ENCODE results near the gene SCT.

Gene SCT

DNA sequence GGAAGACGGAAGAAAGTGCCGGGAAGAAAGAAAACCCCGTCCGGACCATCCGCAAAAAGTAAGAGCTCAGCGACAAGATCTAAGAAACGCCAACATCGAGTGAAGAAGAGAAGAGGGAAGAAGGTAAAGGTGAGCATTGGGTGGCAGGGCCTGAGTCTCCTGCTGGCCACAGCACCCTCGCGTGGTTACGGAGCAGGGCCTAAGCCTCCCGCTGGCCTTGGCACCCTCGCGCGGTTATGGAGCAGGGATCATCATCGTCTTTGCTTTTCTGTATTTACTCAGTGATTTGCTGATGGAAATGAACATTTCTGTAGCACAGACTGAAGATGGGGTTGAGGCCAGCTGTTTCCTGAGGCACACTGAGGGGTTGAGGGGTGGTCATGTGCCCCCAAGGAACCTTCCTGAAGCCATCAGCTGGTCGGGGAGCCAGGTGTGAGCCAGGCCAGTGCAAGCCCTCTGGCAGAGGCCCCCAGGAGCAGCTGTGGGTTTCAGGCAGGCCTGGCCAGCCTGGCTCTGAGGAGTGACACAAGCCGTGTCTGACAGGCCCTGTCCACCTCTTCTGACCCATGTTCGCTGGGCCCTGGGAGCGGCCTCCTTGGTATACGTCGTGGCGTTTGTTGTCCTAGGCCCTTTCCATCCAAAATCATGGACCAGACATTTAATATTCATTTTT, 25.3 kb downstream of the SCT start:
- no peak for TF ChIP-seq ZNF274 (IDR thresholded peaks at IDR 0.05; ENCODE audit: low read depth, low read length)
- no peak overlapping the region for H3K4me3 ChIP-seq (ENCODE audit: low read length)

DNA sequence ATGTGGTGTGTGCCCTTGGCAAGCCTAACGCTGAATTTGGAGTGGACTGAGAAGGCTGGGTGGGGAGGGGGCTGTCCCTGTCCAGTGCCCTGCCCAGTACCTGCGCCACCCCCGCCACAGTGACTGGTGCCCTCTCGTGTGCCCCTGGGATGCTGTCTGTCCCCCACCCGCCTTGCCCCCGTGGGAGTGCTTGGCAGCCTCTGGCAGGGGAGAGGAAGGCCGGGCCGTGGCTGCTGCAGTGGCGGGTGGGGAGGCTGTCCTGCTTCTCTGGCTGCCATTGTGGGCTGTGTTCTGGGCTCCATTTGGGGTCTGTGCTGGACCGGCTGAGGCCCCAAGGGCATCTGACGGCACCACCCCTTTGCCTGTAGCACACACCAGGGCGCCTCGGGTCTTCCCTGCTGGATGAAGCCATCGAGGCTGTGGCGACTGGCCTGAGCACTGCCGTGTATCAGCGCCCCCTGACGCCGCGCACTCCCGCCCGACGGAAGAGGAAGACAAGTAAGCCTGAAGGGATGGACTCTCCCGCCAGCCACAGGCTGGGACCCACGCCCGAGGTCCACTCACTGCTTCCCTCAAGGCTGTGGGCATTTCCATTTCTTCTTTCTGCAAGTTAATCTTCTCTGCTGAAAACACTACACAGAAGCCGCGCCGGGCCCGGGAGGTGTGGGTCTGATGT, 28.8 kb downstream of the SCT start:
- H3K4me3 ChIP-seq (ENCODE audit: low read length): no peak overlapping the region
- TF ChIP-seq ZNF274 (IDR thresholded peaks at IDR 0.05; ENCODE audit: low read depth, low read length): no peak

DNA sequence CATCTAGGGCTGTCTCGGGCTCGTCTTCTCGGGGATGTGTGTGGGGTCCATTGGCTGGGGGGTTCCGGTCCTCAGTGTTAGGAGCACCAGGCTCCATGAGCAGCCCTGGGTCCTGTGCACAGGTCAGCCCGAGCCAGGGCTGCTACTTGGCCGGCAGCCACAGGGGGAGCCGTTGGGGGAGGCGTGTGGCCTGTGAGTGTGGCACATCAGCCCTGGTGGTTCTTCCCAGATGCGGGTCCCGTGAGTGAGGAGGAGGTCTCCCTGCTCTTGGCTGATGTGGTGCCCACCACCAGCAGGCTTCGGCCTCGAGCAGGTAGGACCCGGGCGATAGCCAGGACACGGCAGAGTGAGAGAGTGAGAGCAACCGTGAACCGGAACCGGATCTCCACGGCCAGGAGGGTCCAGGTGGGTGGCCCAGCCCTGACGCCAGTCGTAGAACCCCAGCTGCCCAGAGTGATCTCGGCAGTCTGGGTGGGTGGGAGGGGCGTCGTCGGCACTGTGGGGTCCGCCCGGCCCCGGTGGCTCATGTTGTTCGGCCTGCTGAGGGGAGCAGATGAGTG, 29.7 kb downstream of the SCT start:
- no peak for TF ChIP-seq ZNF274 (IDR thresholded peaks at IDR 0.05; ENCODE audit: low read depth, low read length)

DNA sequence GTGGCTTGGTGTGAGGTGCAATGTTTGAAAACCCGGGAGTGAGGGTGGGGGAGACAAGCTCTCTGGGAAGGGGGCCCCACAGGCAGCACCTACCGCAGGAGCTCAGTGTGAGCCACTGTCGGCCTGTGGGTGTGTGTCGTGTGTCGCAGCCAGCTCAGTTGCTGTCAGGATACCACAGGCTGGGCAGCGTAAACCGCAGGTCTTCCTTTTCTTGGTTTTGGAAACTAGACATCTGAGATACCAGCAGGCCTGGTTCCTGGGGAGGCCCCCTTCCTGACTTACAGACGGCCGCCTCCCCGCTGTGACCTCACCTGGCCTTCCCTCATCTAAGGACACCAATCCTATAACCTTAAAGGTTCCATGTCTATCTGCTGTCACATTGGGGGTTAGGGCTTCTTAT, 30.6 kb downstream of the SCT start:
- TF ChIP-seq ZNF274 (IDR thresholded peaks at IDR 0.05; ENCODE audit: low read depth, low read length): no peak
- no peak overlapping the region for H3K4me3 ChIP-seq (ENCODE audit: low read length)

More for the DNA sequence above, 29.7 kb downstream of the SCT start:
- H3K4me3 ChIP-seq (ENCODE audit: low read length): no peak overlapping the region

DNA sequence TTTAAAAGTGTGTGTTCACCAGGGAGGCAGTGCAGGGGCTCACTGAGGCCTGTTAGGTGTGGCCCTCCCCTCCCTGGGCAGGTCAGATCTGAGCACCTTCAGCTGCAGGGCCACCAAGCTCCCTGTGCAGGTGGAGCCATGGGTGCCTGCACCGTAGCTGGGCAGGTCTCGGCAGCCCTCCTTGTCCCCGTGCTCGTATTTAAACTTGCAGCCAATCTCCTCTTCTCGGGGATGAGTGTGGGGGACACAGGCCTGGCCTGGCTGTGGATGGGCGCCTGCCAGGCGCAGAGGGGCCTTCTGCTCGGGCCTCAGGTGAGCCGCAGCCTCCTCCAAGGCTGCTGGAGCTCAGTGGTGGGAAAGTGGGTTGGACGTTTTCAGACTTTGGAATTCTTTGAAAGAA, 31.6 kb downstream of the SCT start:
- H3K4me3 ChIP-seq (ENCODE audit: low read length): no peak overlapping the region
- TF ChIP-seq ZNF274 (IDR thresholded peaks at IDR 0.05; ENCODE audit: low read depth, low read length): no peak

DNA sequence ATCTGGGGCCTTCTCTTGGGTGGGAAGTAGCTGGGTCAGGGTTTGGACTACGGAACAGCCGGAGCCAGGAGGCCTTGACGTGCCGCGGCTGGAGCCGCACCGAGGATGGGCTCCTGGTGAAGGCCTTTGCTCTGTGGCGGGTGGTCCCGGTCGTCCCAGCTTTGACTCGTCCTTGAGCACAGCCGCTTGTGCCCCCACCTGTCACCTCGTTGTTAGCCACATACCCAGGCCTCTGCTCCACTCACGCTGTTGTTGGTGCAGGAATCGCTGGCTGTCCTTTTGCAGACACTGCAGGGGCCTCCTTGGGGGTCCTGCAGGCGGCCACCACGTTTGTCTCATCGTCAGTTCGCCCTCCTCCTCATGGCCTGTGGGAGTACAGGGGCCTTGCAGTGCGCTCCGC, 33.6 kb downstream of the SCT start:
- TF ChIP-seq ZNF274 (IDR thresholded peaks at IDR 0.05; ENCODE audit: low read depth, low read length): no peak
- H3K4me3 ChIP-seq (ENCODE audit: low read length): no peak overlapping the region

DNA sequence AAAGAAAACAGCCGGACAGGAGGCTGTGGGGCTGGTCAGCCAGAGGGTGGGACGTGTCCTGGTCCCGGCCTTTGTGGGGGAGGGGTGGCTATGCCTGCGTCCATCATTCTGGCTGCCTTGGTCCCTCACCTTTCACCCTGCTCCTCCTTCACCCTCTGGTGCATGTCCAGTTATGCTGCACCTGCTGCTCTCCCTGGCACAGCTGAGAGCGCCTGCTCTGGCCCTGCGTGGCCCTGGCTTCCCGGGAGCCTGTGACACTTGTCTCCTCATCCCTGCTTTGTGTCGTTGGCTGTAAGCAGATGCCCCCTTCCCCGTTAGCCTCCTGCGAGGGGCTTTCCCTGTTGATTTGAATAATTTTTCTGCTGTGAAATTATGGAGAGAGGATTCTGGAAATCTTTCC, 34.1 kb downstream of the SCT start:
- TF ChIP-seq ZNF274 (IDR thresholded peaks at IDR 0.05; ENCODE audit: low read depth, low read length): no peak
- no peak overlapping the region for H3K4me3 ChIP-seq (ENCODE audit: low read length)

DNA sequence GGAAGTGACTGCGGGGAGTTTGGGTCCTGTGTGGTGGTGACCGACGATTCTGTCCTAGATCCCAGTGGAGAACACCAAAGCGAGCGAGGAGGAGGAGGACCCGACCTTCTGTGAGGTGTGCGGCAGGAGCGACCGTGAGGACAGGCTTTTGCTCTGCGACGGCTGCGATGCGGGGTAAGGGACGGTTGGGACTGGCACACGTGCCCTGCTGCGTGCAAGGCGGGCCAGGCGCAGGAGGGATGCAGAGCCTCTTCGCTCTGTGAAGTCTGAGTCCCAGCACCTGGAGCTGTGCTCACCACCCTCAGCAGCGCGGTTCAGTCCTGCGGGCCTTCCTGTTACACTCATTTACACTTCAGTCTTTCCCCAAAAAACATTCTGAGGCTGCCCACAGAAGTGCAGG, 34.5 kb downstream of the SCT start:
- no peak overlapping the region for H3K4me3 ChIP-seq (ENCODE audit: low read length)
- no peak for TF ChIP-seq ZNF274 (IDR thresholded peaks at IDR 0.05; ENCODE audit: low read depth, low read length)

DNA sequence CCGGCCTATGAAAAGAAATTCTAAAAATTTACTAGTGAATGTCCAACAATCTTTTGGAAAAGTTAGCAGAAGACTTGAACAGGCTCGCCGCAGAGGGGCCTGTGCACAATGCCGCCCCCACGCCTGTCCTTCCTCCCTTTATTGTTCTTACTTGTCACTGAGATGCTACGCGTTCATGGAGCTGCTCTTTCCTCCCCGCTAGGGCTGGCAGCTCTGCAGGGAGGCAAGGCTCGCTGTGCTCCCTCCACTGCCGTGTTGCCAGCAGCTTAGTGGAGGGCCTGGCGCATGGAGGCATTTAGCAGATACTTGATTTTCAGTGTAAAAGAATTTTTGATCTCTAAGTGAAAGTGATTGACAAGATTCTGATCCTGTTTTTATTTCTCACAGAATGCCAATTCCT, 36.0 kb downstream of the SCT start:
- no peak for TF ChIP-seq ZNF274 (IDR thresholded peaks at IDR 0.05; ENCODE audit: low read depth, low read length)
- H3K4me3 ChIP-seq (ENCODE audit: low read length): no peak overlapping the region

DNA sequence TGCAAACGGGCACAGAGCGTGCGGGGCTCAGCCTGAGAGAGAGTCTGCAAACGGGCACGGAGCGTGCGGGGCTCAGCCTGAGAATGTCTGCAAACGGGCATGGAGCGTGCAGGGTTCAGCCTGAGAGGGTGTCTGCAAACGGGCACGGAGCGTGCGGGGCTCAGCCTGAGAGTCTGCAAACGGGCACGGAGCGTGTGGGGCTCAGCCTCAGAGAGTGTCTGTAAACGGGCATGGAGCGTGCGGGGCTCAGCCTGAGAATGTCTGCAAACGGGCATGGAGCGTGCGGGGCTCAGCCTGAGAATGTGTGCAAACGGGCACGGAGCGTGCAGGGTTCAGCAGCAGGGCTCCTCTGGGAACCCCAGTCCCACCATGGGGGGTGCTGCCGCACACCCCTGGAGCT, 37.2 kb downstream of the SCT start:
- H3K4me3 ChIP-seq (ENCODE audit: low read length): no peak overlapping the region
- no peak for TF ChIP-seq ZNF274 (IDR thresholded peaks at IDR 0.05; ENCODE audit: low read depth, low read length)

DNA sequence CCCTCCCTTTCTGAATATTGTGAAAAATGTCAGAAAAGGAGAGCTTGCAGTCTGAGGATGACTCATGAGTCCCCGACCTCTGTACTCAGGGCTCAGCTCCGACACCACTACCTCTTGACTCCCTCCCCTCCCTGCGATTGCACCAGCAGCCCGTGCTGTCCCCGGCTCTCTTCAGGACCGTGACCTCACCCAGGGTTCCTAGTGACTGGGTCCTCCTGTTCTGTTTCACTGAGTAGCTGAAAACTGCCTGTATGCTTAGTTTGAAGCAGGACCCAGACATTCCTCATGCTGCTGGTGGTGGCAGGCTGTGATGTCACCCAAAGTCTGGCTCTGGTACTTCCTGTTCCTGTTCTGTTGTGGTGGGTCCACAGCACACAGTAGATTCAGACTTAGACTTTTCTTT, 39.0 kb downstream of the SCT start:
- no peak for TF ChIP-seq ZNF274 (IDR thresholded peaks at IDR 0.05; ENCODE audit: low read depth, low read length)

DNA sequence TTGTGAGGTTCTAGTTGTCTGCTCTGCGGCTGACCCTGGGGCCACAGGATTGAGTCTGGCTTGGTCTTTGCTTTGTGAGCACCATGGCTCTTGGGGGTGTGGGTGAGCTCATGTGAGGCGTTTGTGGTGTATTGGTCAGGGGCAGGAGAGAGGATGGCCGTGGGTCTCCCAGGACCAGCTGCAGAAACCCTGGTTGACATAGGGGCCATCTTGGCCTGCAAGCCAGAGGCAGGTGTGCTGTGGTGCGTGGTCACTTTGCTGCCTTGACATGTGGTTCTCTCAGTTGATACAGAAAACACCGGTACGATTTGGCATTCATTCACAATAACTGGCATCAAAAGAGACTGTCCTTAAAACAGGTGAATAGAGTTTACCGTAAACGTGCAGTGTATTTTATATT, 39.4 kb downstream of the SCT start:
- TF ChIP-seq ZNF274 (IDR thresholded peaks at IDR 0.05; ENCODE audit: low read depth, low read length): no peak
- no peak overlapping the region for H3K4me3 ChIP-seq (ENCODE audit: low read length)

More for the DNA sequence above, 39.0 kb downstream of the SCT start:
- no peak overlapping the region for H3K4me3 ChIP-seq (ENCODE audit: low read length)

DNA sequence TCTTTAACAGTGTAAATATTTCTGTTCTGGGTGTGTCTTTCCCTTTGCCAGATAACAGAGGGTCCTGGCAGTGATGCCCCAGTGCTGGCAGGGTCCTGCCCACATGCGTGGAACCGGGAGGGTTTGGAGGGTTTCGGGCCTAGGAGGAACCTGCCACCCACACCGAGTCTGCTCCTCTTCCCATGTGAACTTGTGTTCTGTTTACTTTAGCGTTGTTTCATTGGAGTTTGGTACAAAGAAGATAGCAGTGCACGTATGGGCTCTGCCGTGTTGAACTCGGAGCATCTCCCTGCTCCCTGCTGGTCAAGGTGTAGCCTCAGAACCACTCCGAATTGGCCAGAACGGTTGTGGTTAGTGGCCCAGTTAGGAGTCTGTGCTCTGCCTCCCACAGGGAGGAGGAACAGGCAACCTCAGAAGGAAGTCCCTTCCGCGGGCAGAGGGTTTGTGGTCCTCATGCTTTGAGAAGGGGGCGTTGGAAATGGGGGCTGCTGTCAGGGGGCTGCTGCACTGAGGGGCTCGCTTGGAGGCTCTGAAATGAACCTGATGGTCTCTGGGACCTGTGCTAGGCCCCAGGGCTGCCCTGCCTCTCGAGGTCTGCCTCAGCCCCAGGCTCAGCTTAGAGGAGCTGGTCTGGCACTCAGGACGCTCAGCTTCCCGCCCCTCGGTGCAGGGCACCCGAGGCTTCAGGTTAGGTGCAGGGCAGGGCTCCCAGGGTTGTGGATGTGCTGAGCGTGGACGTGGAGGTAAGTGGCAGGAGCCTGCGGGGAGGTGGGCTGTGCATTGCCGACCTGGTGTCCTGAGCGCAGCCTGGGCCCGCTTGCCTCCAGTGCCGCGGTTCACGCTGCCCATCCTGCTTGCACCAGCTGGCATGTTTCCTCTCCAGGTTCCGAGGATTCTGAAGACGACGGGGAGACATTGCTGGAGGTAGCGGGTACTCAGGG, 40.3 kb downstream of the SCT start:
- H3K4me3 ChIP-seq (ENCODE audit: low read length): no peak overlapping the region
- no peak for TF ChIP-seq ZNF274 (IDR thresholded peaks at IDR 0.05; ENCODE audit: low read depth, low read length)

DNA sequence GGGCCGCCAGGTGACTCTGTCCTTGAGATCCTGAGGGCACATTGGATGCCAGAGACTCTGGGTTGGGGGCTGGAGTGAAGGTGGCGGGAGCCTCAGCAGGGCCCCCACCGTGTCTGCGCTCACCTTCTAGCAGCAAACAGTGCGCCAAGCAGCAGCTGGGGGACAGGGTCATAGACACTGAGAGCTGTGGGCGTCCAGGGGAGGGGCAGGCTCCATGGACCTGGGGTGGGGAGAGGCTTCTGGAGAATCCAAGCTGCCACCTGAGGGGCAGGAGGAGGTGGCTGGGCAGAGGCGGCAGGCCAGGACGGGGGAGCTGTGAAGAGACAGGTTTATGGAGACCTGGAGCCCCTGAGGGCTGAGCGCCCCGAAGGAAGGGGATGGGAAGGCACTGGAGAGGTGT, 42.7 kb downstream of the SCT start:
- no peak for TF ChIP-seq ZNF274 (IDR thresholded peaks at IDR 0.05; ENCODE audit: low read depth, low read length)
- H3K4me3 ChIP-seq (ENCODE audit: low read length): no peak overlapping the region

Data from GM08714 (cell line).